Measurements from ENCODE around the gene AJUBA. TPM values are rescaled to one million over a fixed set of nuclear protein-coding genes. Genes with fewer than 3 reads are reported as not detected.

Gene AJUBA
- total RNA-seq, 1 experiment from 2014 or later, result 28.8 TPM

GRCh38 chr14:22922294-22922693, 60.1 kb downstream of the AJUBA start (continued):
- TF ChIP-seq ARID4B (CRISPR knock-in tag; IDR thresholded peaks at IDR 0.05; ENCODE audit: borderline replicate concordance), result no peak
- TF ChIP-seq ATF3 (CRISPR knock-in tag; conservative IDR thresholded peaks at IDR 0.05), result no peak
- TF ChIP-seq, protein P1, sequence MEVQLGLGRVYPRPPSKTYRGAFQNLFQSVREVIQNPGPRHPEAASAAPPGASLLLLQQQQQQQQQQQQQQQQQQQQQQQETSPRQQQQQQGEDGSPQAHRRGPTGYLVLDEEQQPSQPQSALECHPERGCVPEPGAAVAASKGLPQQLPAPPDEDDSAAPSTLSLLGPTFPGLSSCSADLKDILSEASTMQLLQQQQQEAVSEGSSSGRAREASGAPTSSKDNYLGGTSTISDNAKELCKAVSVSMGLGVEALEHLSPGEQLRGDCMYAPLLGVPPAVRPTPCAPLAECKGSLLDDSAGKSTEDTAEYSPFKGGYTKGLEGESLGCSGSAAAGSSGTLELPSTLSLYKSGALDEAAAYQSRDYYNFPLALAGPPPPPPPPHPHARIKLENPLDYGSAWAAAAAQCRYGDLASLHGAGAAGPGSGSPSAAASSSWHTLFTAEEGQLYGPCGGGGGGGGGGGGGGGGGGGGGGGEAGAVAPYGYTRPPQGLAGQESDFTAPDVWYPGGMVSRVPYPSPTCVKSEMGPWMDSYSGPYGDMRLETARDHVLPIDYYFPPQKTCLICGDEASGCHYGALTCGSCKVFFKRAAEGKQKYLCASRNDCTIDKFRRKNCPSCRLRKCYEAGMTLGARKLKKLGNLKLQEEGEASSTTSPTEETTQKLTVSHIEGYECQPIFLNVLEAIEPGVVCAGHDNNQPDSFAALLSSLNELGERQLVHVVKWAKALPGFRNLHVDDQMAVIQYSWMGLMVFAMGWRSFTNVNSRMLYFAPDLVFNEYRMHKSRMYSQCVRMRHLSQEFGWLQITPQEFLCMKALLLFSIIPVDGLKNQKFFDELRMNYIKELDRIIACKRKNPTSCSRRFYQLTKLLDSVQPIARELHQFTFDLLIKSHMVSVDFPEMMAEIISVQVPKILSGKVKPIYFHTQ (CRISPR knock-in tag; IDR thresholded peaks at IDR 0.05), result no peak
- TF ChIP-seq ATF2 (CRISPR knock-in tag; IDR thresholded peaks at IDR 0.05; ENCODE audit: borderline replicate concordance, low read depth), result no peak
- no peak for TF ChIP-seq NR3C1 (CRISPR knock-in tag; conservative IDR thresholded peaks at IDR 0.05; ENCODE audit: low read depth)
- no peak for TF ChIP-seq ZNF396 (CRISPR knock-in tag; IDR thresholded peaks at IDR 0.05; ENCODE audit: borderline replicate concordance)
- TF ChIP-seq HMGA2 (CRISPR knock-in tag; IDR thresholded peaks at IDR 0.05), result no peak

Other genes with a start within 250 kb of the AJUBA start
- 133 to 138 TPM (median 135 TPM) in 3 replicates for gene OXA1L, start 215.9 kb downstream of the AJUBA start, total RNA-seq (2021)
- 3.0 to 4.3 TPM (median 4.2 TPM) in 3 replicates for gene SLC7A7, start 167.1 kb downstream of the AJUBA start, total RNA-seq (2021)
- 170 to 200 TPM (median 200 TPM) in 3 replicates for gene MRPL52, start 152.7 kb downstream of the AJUBA start, total RNA-seq (2021)
- 81.6 to 94.4 TPM (median 83.9 TPM) in 3 replicates for gene MMP14, start 146.0 kb downstream of the AJUBA start, total RNA-seq (2021)
- gene LRP10, start 110.8 kb downstream of the AJUBA start, total RNA-seq (2021), result 18.4 to 24.0 TPM (median 19.0 TPM) in 3 replicates
- 1.1 to 1.5 TPM (median 1.5 TPM) in 3 replicates for gene REM2, start 99.3 kb downstream of the AJUBA start, total RNA-seq (2021)
- gene RBM23, start 63.4 kb downstream of the AJUBA start, total RNA-seq (2021), result 42.4 to 49.4 TPM (median 47.4 TPM) in 3 replicates
- gene PRMT5, start 53.2 kb downstream of the AJUBA start, total RNA-seq (2021), result 119 to 124 TPM (median 123 TPM) in 3 replicates
- gene HAUS4, start 25.5 kb downstream of the AJUBA start, total RNA-seq (2021), result 52.4 to 57.6 TPM (median 53.5 TPM) in 3 replicates
- 8.1 to 12.8 TPM (median 11.9 TPM) in 3 replicates for gene C14orf93, start 27.6 kb upstream of the AJUBA start, total RNA-seq (2021)
- gene PSMB5, start 52.3 kb upstream of the AJUBA start, total RNA-seq (2021), result 200 to 224 TPM (median 203 TPM) in 3 replicates
- gene PSMB11, start 59.7 kb upstream of the AJUBA start, total RNA-seq (2021), result not detected in 3 replicates
- 17.9 to 18.8 TPM (median 18.8 TPM) in 3 replicates for gene CDH24, start 75.0 kb upstream of the AJUBA start, total RNA-seq (2021)
- 196 to 229 TPM (median 204 TPM) in 3 replicates for gene ACIN1, start 112.6 kb upstream of the AJUBA start, total RNA-seq (2021)
- gene C14orf119, start 113.0 kb upstream of the AJUBA start, total RNA-seq (2021), result 67.8 to 81.3 TPM (median 71.3 TPM) in 3 replicates
- gene CIROP, start 122.4 kb upstream of the AJUBA start, total RNA-seq (2021), result 0.07 to 0.11 TPM in 2 of 3 replicates, not detected in the other
- gene CEBPE, start 136.7 kb upstream of the AJUBA start, total RNA-seq (2021), result not detected in 3 replicates
- gene SLC7A8, start 201.1 kb upstream of the AJUBA start, total RNA-seq (2021), result 200 to 207 TPM (median 201 TPM) in 3 replicates

Data from WTC11 (cell line).